Stimulated activated CD4-positive, alpha-beta T cell treated with anti-CD3 and anti-CD28 coated beads, TNF-alpha, amount 100 ng/mL, for 1 hour (primary cell): Measurements from ENCODE around the gene PRMT6.
A peak's percentile ranks its signal among the peaks of the same experiment; 100 is the strongest.
"Not testable (repeated sequence)": the region's sequence is repeated elsewhere in the genome, so short reads cannot be mapped to it uniquely, and the experiment has no call there.

ENCODE experiments used
- DNase-seq, 3 donors: peaks; one replicate each; pipeline ENCODE4 v3.0.0-alpha.2; 2020; ENCODE audit warnings: low read depth in 3 of 3, low spot score in 1 of 3

Gene PRMT6

DNA sequence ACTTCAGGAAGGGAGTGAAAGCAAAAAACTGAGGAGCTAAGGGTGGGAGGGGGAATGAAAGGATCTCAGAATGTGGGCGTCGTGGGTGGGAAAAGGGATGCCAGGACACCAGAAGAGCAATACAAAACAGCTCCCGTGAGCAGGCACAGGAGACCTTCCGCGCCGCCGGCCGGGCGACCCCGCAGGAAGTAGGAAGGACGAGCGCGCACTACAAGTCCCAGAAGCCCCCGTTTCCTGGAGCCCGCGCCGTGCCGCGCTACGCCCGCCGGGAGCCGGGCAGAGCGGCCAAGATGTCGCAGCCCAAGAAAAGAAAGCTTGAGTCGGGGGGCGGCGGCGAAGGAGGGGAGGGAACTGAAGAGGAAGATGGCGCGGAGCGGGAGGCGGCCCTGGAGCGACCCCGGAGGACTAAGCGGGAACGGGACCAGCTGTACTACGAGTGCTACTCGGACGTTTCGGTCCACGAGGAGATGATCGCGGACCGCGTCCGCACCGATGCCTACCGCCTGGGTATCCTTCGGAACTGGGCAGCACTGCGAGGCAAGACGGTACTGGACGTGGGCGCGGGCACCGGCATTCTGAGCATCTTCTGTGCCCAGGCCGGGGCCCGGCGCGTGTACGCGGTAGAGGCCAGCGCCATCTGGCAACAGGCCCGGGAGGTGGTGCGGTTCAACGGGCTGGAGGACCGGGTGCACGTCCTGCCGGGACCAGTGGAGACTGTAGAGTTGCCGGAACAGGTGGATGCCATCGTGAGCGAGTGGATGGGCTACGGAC lies at the start of gene PRMT6:
Gene PRMT6 (plus strand): TSS at position 249 of the 771 bp plus-strand sequence. CDS start 42 bp downstream, at position 291.
- DNase-seq: peak; percentile 17 to 70 (median 58)

DNA sequence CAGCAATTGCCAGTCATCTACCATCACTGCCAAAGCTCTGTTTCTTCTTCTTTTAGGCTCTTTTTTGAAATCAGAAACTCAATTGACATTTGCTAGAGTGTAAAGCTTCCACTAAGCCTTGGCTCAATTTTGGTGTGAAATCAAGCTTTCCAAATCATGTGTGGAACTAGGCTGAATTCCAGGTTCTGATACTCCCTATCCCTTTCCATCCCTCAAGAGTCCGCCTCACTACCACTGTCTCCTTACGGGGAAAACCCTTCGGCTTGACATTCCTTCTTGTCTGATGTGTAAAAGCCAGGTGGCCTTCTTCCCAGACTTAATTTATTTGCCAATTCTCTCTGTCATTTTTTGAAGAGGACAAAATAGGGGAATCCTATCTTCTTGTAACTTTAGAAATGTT lies 47.2 kb upstream of the PRMT6 start:
- DNase-seq: no peak

DNA sequence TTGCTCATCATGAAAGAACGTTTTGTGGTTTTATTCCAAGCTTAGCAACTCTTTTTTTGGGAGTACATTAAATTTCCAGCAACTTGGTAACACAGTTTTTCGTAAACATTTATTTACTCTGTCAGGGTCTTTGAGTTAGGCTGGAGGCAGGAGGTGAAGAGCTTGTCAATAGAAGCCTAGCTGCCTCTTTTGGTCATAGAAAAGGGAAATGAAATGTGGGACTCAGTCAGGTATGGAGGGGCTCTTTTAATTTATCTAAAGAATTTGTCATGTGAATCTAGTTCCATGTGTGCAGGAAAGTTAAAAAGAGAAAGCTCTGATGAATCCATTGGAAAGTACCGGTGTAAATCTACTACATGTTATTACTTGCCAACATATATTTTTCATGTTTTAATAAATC lies 45.9 kb upstream of the PRMT6 start:
- no peak for DNase-seq

DNA sequence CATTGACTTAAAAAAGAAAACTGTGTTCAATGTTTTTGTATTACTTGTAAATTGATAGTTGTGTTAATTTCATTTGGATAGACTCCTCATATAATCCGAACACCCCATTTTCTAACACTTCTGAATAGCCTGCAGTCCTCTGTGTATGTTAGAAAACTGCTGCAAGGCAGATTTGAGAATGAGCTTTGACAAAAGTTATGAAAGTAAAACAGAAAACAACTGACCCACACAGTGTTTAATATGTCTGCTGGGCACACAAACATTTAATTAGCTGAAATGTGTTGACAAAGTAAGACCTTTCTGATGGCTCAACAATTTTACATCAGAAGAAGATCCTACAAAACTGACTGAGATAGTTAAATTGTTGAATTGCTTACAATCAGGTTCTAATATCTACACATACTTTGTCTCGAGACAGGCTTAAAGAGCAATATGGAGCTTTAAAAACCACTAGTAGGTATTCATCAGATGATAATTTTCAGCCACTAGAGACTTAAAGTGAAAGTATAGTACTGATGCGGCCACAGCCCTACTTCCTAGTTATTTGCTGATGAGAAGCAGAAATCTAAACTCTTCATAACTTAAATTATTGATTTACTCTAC lies 40.0 kb upstream of the PRMT6 start:
- DNase-seq: no peak

DNA sequence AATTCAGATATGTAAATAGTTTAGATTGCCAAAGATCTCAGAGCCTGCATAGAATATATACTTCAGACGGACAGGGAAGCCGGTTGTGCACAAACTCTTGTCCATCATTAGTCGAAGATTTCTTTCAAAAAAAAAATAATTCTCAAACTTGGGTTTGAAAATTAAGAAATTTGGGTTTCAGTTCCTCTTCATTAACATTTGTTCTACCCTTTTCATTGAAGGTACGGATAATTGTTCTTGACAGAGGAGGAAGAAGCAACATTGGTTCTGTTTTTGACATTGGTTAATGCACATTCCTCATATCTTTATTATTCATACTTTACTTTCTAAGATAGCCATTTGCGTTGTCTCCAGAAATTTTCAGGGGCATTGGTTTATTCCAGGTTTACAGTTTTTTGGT lies 38.0 kb upstream of the PRMT6 start:
- no peak for DNase-seq

DNA sequence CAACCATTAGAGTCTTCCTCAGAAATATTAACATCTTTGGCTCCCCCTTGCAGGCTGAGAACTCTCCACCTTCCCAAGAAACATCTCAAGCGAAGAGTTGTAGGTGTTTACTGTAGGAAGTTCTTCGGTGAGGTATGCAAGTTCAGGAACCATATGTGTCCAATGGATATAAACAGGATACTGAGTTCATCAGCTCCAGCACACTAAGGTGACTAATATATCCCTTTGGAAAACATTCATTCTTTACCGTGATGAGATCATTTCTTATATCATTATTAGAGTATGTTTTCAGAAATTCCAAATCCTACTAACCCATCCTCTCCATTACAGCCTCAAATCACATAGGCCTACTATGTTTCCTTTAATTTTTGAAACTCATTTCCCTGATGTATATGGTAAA lies 37.3 kb upstream of the PRMT6 start:
- no peak for DNase-seq

DNA sequence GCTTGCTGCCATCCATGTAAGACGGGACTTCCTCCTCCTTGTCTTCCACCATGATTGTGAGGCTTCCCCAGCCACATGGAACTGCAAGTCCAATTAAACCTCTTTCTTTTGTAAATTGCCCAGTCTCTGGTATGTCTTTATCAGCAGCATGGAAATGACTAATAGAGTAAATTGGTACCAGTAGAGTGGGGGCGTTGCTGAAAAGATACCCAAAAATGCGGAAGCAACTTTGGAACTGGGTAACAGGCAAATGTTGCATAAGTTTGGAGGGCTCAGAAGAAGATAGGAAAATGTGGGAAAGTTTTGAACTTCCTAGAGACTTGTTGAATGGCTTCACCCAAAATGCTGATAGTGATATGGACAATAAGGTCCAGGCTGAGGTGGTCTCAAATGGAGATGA lies 17.6 kb upstream of the PRMT6 start:
- not testable (repeated sequence) for DNase-seq

DNA sequence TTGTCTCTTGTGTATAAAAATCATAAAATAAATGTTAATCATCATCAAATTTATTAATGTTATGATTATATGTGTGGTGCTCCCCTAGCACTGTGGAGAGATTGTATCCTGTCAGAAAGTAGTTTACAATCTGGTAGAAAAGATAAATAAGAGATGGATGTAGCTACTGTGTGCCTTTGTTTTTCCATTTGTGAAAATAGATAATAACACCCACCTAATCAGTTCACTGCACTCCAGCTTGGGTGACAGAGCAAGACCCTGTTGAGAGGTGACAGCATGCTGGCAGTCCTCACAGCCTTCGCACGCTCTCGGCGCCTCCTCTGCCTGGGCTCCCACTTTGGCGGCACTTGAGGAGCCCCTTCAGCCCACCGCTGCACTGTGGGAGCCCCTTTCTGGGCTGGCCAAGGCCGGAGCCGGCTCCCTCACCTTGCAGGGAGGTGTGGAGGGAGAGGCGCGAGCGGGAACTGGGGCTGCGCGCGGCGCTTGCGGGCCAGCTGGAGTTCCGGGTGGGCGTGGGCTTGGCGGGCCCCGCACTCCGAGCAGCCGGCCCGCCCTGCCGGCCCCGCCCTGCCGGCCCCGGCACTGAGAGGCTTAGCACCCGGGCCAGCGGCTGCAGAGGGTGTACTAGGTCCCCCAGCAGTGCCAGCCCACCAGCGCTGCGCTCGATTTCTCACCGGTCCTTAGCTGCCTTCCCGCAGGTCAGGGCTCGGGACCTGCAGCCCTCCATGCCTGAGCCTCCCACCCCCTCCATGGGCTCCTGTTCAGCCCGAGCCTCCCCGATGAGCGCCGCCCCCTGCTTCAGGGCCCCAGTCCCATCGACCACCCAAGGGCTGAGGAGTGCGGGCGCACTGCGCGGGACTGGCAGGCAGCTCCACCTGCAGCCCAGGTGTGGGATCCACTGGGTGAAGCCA lies 11.9 kb upstream of the PRMT6 start:
- not testable (repeated sequence) for DNase-seq

DNA sequence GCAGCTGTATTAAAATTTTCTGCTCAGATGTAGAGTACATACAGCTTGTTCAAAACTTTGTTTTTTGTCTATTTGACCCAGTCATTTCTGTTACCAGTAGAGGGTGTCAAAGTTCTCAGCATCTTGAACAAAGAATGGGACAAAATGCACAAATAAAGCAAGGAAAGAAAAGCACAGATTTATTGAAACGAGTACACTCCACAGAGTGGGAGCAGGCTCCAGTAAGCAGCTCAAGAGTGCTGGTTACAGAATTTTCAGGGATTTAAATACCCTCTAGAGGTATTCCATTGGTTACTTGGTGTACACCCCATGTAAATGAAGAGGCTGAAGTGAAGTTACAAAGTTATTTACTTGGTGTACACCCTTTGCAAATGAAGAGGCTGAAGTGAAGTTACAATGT lies 8.9 kb upstream of the PRMT6 start:
- DNase-seq: no peak

DNA sequence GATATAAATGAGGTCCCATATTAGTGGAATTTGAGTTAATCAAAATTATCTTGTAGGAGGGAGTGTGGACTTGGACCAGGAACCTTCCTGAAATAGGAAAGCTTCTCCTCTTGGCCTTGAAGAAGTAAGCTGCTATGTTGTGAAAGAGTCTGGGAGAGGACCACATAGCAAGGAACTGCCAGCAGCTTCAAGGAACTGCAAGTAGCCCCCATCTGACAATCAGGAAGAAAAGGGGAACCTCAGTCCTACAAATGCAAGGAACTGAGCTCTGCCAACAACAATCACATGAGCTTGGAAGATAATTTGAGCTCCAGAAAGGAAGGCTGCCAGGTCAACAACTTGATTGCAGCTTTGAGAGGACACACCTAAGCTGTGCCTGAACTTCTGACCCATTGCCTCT lies 8.2 kb upstream of the PRMT6 start:
- no peak for DNase-seq

DNA sequence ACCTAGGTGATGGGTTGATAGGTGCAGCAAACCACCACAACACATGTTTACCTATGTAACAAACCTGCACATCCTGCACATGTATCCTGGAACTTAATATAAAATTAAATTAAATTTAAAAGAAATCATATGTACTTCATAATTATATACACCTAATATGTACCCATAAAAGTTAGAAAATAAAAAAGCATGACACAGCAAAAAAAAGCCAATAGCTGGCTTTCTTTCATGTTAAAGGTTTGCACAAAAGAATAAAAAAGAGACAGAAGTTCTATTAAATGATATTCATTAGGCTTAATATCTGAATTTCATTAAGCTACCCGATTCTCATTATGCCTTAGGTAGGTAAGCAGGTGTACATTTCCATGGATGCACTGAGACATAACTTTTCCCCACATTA lies 5.2 kb upstream of the PRMT6 start:
- no peak for DNase-seq

DNA sequence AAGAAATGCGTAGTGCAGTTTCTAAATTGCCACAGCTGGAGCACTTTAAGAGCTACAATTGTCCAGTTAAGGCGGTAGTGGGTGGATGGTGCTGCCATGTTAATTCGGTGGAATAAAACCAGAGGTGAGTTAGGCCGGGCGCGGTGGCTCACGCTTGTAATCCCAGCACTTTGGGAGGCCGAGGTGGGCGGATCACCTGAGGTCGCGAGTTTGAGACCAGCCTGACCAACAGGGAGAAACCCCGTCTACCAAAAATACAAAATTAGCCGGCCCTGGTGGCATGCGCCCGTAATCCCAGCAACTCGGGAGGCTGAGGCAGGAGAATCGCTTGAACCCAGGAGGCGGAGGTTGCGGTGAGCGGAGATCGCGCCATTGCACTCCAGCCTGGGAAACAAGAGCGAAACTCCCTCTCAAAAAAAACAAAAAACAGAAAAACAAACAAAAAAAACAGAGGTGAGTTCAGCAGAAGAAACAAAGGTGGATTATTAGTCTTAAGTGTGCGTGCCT lies 502 bp upstream of the PRMT6 start:
- DNase-seq: not testable (repeated sequence)

DNA sequence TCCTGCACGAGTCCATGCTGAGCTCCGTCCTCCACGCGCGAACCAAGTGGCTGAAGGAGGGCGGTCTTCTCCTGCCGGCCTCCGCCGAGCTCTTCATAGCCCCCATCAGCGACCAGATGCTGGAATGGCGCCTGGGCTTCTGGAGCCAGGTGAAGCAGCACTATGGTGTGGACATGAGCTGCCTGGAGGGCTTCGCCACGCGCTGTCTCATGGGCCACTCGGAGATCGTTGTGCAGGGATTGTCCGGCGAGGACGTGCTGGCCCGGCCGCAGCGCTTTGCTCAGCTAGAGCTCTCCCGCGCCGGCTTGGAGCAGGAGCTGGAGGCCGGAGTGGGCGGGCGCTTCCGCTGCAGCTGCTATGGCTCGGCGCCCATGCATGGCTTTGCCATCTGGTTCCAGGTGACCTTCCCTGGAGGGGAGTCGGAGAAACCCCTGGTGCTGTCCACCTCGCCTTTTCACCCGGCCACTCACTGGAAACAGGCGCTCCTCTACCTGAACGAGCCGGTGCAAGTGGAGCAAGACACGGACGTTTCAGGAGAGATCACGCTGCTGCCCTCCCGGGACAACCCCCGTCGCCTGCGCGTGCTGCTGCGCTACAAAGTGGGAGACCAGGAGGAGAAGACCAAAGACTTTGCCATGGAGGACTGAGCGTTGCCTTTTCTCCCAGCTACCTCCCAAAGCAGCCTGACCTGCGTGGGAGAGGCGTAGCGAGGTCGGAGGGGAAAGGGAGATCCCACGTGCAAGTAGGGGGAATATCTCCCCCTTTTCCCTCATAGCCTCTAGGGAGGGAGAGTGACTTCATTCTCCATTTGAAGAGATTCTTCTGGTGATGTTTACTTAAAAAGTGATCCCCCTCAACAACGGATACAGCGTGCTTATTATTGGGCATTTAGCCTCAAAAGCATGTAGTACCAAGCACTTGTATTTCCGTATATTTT lies 991 bp downstream of the PRMT6 start:
- DNase-seq: peak in 1 of 3 donors; percentile 24

DNA sequence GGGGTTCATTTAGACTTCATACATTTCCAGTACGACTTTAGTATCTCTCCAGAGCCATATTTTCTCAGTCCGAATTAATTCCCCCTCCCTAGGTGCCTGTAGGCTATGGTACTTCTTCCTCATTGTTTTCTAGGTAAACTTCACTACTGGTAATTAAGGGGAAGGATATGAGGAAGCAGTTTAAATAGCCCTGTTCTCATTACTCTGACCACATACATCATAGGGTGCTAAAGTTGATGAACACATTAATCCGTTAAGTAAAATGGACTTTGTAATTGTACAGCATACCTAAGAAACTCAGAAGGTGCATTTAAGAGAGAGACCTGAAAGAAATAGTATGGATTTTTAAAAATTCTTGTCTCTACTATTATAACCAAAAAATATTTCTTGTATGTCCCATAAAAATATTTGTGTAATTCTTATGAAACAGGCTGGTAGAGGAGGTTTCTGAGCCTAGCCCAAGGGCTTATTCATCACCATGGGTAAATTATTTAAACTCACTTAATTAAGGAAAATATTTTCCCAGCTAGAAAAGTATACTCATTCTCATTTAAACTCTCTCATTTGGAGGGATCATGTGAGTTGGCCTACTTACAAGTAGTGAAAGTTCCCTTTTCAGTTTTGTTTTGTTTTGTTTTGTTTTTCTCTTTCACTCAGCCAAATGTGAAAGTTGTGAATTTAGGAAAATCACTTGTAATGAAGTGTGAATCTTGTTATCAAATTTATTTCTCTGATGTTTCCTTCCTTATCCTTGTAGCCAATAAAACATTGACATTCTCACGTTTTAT lies 2.0 kb downstream of the PRMT6 start:
- DNase-seq: no peak

DNA sequence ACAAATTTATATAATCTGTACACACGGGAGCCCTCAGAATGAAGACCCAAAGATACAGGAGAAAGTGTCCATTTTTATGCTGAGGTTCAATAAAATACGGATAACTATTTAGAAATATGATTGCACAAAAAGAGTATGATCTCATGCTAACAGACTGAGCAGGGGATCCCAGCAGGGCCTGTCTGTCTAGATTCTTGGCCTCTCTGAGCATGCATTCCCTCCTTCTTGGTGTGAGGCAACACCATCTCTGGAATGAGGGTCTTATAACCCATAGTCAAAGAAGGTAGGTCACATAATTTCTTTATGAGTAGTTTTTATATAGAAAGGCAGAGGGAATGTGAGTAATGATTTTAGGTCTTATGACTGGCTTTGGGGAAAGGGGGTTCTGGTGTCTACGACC lies 5.4 kb downstream of the PRMT6 start:
- no peak for DNase-seq

DNA sequence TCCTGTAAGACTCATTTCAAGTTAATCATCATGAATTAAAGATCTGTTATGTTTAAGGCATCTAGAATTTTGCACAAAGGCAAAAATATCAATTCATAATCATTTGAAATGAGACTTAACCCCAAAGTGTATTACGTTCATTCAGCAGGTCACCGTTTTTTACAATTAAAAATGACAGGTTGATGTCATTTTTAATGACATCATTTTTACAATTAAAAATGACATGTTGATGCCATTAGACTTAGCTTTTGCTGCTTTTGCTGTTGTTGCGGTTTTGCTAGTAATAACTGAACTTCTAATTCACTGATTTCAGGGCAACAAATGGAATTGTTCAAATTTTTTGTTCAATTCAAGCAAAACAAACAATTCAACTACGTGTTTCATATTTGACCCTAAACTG lies 17.0 kb downstream of the PRMT6 start:
- no peak for DNase-seq

DNA sequence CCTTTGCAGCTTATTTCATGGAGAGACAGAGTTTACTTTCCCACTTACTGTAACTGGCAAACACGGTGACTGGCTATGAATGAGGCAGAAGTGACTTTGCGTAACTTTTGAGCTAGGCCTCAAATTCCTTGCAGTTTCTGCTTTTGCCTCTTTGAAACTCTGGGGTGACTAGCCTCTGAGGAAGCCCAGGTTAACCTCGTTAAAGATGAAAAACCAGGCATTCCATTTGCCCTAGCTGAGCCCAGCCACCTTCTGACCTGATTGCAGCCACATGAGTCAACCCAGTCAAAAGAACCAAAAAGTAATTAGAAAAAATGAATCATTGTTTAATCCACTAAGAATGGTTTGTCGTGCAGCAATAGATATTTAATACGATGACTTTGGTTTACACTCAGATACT lies 20.4 kb downstream of the PRMT6 start:
- DNase-seq: no peak

DNA sequence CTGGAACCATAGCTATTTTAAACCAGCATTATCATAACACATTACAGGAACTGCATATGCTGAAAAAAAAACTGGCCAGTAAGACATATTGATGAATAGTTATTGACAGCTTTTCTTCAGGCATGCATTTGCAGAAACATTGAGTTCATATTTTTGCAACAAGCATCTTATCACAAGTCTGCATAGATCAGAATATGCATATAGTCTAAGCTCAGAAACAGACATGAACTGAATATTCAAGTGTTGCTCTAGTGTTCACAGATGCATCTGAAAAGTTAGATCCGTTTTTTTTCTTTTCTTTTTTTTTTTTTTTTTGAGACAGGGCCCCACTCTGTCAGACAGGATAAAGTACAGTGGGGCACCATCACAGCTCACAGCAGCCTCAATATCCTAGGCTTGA lies 22.8 kb downstream of the PRMT6 start:
- no peak for DNase-seq

DNA sequence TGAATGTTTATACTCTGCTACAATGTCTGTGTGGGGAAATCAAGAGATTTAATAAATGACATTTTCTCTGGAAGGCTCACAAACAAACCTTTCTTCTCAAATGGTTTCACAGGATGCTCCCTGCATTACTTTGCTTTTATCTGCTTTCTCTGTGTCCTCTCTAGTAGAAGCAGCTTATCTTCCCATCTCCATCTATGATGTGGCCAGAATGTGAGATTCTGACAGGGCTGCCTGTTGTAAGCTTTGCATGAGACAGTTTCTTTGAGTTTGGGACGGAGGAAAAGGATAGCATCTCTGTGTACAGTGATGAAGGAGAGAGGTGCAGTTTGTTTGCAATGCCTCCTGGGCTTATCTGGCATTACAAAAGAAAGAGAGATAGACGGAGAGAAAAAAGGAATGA lies 24.6 kb downstream of the PRMT6 start:
- DNase-seq: no peak

DNA sequence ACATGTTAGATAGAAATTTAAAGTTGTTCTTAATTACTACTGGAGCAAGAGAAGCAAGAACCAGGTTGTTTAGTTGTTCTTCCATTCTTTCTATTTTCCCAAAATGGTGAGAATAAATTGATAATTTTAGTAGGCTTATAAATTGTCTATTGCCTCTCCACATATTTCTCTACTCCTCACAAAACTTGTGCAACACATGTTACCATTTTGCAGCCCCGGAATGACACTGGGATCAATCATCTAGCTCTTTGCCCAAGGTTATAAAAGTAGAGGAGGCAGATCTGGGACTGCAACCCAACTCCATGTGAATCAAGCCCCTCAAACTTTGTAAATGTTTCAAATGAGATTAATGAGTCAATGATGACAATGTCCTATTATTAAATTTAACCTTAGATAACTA lies 34.9 kb downstream of the PRMT6 start:
- no peak for DNase-seq
